ENCODE data around the gene PRKAG2.

DNA sequence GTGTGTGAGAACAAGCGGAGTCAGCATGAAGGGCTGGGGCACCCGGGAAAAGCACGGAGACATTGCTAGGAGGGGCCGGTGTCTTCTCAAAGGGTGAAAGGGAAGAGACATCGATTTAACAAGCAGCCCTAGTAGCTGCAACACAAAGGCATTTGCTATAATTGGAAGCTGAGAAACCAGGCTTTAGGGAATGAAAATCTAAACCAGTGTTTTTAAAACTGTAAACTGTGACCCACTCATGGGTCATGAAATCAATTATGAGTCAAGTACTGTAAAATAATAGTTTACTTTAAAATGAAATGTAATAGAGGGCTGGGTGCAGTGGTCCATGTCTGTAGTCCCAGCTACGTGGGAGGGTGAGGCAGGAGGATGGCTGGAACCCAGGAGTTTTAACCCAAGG lies 228.5 kb downstream of the PRKAG2 start:
- TF ChIP-seq POLR2A (IDR thresholded peaks at IDR 0.05) (no peak), POLR2AphosphoS5 (IDR thresholded peaks at IDR 0.05) (no peak)
- TF ChIP-seq, protein P1, sequence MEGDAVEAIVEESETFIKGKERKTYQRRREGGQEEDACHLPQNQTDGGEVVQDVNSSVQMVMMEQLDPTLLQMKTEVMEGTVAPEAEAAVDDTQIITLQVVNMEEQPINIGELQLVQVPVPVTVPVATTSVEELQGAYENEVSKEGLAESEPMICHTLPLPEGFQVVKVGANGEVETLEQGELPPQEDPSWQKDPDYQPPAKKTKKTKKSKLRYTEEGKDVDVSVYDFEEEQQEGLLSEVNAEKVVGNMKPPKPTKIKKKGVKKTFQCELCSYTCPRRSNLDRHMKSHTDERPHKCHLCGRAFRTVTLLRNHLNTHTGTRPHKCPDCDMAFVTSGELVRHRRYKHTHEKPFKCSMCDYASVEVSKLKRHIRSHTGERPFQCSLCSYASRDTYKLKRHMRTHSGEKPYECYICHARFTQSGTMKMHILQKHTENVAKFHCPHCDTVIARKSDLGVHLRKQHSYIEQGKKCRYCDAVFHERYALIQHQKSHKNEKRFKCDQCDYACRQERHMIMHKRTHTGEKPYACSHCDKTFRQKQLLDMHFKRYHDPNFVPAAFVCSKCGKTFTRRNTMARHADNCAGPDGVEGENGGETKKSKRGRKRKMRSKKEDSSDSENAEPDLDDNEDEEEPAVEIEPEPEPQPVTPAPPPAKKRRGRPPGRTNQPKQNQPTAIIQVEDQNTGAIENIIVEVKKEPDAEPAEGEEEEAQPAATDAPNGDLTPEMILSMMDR (IDR thresholded peaks at IDR 0.05), result no peak

Data from breast epithelium (tissue), 3 donors.